Activated naive CD8-positive, alpha-beta T cell (primary cell): Measurements from ENCODE around the gene MYO3A.
"Not testable (repeated sequence)": the region's sequence is repeated elsewhere in the genome, so short reads cannot be mapped to it uniquely, and the experiment has no call there.

ENCODE experiments used
- H3K27ac Mint-ChIP-seq: one replicate; pipeline ENCODE4 v1.8.0; 2021; ENCODE audit warnings: mixed read lengths
- H3K27me3 Mint-ChIP-seq: one replicate; pipeline ENCODE4 v1.8.0; 2021; ENCODE audit warnings: mixed read lengths
- H3K36me3 Mint-ChIP-seq: one replicate; pipeline ENCODE4 v1.8.0; 2021; ENCODE audit warnings: mixed read lengths
- H3K4me1 Mint-ChIP-seq: one replicate; pipeline ENCODE4 v1.8.0; 2021; ENCODE audit warnings: low read depth, mixed read lengths
- H3K4me3 Mint-ChIP-seq: one replicate; pipeline ENCODE4 v1.8.0; 2021; ENCODE audit warnings: mild to moderate bottlenecking, mixed read lengths
- H3K9me3 Mint-ChIP-seq: one replicate; pipeline ENCODE4 v1.8.0; 2021; ENCODE audit warnings: low read depth, mixed read lengths

MYO3A gene

GRCh38 chr10:25954851-25955250 is 20.8 kb downstream of the MYO3A start:
- Mint-ChIP-seq H3K4me1 (no peaks in the 10 kb centered on the region), H3K27me3 (peaks cover 9% of the 10 kb centered on the region), H3K4me3 (no peak overlapping the region), H3K36me3 (no peaks in the 10 kb centered on the region), H3K9me3 (peaks cover 11% of the 10 kb centered on the region), H3K27ac (no peak overlapping the region)

GRCh38 chr10:25959540-25960232 is 25.7 kb downstream of the MYO3A start:
- H3K9me3 Mint-ChIP-seq: peaks cover 11% of the 10 kb centered on the region
- H3K27me3 Mint-ChIP-seq: peaks cover 10% of the 10 kb centered on the region
- no peaks in the 10 kb centered on the region for H3K4me1 Mint-ChIP-seq
- no peaks in the 10 kb centered on the region for H3K36me3 Mint-ChIP-seq
- H3K27ac Mint-ChIP-seq: no peak overlapping the region
- H3K4me3 Mint-ChIP-seq: no peak overlapping the region

DNA sequence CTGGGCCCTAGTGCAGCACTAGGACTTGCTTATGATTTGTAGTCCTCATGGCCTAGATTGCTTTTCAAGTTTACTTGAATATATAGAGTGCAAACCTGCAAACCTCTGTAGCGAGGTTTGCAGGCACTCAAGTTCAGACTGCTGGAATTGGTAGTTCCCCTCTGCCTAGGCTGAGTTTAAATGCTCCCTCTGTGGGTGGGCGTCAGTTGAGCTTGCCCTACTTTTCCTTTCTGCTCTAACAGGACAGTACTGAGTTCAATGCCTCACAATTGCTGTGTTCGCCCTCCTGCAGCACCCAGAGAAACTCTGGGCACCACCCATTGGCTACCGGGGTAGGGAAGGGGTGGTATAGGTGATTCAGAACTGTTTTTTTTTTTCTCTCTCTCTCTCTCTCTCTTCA is 31.6 kb downstream of the MYO3A start:
- no peaks in the 10 kb centered on the region for H3K4me1 Mint-ChIP-seq
- H3K36me3 Mint-ChIP-seq: no peaks in the 10 kb centered on the region
- no peak overlapping the region for H3K4me3 Mint-ChIP-seq
- no peak overlapping the region for H3K27ac Mint-ChIP-seq
- H3K9me3 Mint-ChIP-seq: no peaks in the 10 kb centered on the region
- peaks cover 22% of the 10 kb centered on the region for H3K27me3 Mint-ChIP-seq

- Mint-ChIP-seq H3K4me1 (no peaks in the 10 kb centered on the region), H3K27ac (no peak overlapping the region), H3K36me3 (no peaks in the 10 kb centered on the region), H3K27me3 (peaks cover 22% of the 10 kb centered on the region), H3K9me3 (no peaks in the 10 kb centered on the region), H3K4me3 (no peak overlapping the region)
These were observed 32.8 kb downstream of the MYO3A start for GRCh38 chr10:25966844-25967243.

DNA sequence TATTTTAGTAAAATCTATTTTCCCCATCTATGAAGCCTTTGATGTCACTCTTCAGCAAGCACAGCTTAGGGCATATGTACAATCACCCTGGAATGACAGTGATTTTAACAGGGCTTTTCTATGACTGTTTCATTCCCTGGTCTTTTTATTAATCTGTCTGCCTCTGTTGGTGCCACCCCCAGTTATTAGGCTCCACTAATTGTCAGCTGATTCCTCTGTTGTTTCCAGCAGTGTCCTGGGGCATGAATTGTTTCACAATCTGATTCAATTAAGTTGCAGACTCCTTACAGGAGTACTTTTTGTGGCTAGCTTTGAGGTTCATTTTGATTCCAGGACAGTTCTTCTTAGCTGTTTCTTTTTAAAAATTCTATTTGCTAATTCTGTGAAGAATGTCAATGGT is 38.6 kb downstream of the MYO3A start:
- no peak overlapping the region for H3K4me3 Mint-ChIP-seq
- H3K27me3 Mint-ChIP-seq: peaks cover 5% of the 10 kb centered on the region
- H3K36me3 Mint-ChIP-seq: no peaks in the 10 kb centered on the region

DNA sequence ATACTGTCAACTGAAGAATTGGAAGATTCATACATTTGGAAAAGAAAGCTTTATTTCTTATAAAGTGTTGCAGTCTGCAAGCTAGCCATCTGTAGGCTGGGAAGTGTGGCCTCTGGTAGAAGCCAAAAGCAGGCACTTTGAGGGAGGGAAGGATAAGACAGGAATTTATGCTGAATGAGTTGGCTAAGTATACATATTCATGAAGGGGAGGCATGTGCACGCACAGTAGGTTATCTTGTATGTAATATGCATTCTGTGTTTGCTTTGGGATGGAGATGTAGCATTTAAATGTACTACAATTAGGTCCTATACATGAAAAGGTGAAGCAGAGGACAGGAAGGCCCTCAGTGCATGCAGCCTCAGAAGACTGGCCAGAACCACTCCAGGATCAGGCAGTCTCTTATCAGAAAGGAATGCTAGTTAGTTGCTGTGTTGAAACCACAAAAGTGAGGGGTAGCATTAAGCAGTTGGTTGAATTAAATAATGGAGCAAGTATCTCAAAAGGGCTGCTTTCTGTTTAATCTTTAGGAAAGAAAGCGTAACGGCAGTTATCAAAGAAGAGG is 40.9 kb downstream of the MYO3A start:
- no peaks in the 10 kb centered on the region for H3K36me3 Mint-ChIP-seq
- H3K27me3 Mint-ChIP-seq: peaks cover 6% of the 10 kb centered on the region
- H3K9me3 Mint-ChIP-seq: no peaks in the 10 kb centered on the region
- H3K27ac Mint-ChIP-seq: no peak overlapping the region
- no peak overlapping the region for H3K4me3 Mint-ChIP-seq
- no peaks in the 10 kb centered on the region for H3K4me1 Mint-ChIP-seq

More for the DNA sequence above, 38.6 kb downstream of the MYO3A start:
- no peaks in the 10 kb centered on the region for H3K9me3 Mint-ChIP-seq
- H3K27ac Mint-ChIP-seq: no peak overlapping the region
- H3K4me1 Mint-ChIP-seq: no peaks in the 10 kb centered on the region

DNA sequence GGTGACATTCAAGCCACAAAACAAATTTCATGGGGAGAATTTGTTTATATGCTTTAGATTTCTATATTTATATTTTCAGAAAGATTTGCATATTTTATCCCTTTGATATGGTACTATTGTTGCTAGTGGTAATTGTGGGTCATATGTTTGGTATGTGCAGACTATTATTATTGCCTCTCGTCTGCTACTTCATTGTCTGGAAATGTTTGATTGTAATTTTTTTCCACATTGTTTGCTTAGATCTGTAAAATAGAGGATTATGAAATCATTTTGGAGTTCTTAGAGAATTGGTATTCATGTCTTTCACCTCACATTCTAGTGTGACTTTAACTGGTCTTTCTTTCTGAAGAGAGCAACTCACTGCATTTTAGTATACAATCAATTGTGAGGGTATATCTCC is 44.7 kb downstream of the MYO3A start:
- Mint-ChIP-seq H3K36me3 (no peaks in the 10 kb centered on the region), H3K9me3 (peaks cover 5% of the 10 kb centered on the region), H3K27me3 (peaks cover 16% of the 10 kb centered on the region), H3K4me3 (no peak overlapping the region), H3K4me1 (no peaks in the 10 kb centered on the region), H3K27ac (no peak overlapping the region)

DNA sequence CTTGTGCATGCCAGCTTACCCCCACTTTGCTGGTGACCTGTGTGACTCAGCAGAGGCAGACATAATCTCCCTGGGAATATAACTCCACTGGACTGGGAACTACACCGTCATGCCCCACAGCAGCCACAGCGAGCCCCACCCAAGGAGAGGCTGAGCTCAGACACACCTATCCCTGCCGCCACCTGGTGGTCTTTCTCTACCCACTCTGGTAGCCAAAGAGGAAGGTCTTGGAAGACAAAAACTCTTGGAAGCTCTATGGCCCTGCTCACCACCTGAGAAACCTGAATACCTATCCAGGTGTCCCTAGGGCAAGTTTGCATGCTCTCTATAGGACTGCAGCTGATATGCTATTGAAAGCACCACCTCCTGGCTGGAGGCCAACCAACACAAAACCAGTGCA is 48.1 kb downstream of the MYO3A start:
- Mint-ChIP-seq H3K27ac (no peak overlapping the region), H3K4me3 (no peak overlapping the region)

DNA sequence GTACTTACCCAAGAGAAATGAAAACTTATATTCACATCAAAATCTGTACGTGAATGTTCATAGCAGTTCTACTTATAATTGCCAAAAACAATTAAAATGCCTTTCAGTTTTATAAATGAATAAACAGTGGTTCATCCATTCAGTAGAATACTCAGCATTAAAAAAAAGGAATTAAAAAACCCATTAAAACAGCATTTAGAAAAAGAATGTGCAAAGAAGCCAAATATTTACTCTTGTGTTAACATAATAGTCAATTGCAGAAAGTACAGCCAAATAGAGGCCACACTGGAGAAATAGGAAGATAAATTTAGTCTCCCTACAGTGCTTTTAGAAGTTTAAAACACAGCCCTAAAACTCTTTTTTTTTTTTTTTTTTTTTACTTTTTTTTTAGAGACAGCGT is 54.6 kb downstream of the MYO3A start:
- Mint-ChIP-seq H3K36me3 (no peaks in the 10 kb centered on the region), H3K27me3 (peaks cover 3% of the 10 kb centered on the region), H3K27ac (no peak overlapping the region), H3K4me3 (no peak overlapping the region), H3K4me1 (no peaks in the 10 kb centered on the region), H3K9me3 (peaks cover 3% of the 10 kb centered on the region)

More for the DNA sequence above, 48.1 kb downstream of the MYO3A start:
- Mint-ChIP-seq H3K4me1 (no peaks in the 10 kb centered on the region), H3K9me3 (peaks cover 8% of the 10 kb centered on the region), H3K36me3 (no peaks in the 10 kb centered on the region), H3K27me3 (peaks cover 18% of the 10 kb centered on the region)

- H3K4me1 Mint-ChIP-seq: no peaks in the 10 kb centered on the region
- no peak overlapping the region for H3K4me3 Mint-ChIP-seq
- H3K27me3 Mint-ChIP-seq: no peaks in the 10 kb centered on the region
- no peaks in the 10 kb centered on the region for H3K36me3 Mint-ChIP-seq
- H3K9me3 Mint-ChIP-seq: no peaks in the 10 kb centered on the region
- H3K27ac Mint-ChIP-seq: no peak overlapping the region
These were observed 55.9 kb downstream of the MYO3A start for GRCh38 chr10:25989951-25990350.

DNA sequence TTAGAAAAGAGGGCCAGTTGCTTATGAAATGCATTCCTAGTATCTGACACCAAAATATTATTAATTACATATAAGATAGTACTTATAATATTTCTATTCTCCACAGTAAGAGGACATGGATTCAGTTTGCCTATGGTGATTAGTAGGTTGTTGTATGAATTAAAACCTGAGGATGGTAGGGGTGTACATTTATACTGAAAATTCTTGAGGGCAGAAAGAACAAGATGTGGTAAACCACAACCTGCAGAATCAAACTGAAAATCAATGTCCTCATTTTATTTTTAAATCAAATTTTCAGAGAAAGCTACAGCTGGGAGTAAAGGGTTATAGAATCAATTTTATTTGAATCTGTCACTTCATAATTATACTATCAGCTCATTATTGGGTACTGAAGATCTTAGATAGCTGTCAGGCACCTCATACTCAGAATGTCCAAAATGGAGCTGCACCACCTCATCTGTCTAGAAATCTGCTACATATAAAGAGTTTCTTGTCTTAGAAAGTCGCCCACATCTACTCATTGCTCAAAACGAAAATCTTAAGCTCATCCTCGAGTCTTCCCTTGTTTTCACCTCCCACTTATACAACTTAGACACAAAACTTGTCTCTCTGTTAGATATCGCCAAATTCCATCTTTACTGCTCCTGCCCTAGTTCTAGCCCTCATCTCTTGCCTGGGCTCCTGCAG is 65.4 kb downstream of the MYO3A start:
- no peaks in the 10 kb centered on the region for H3K36me3 Mint-ChIP-seq

GRCh38 chr10:26000971-26001370 is 66.9 kb downstream of the MYO3A start:
- Mint-ChIP-seq H3K27ac (no peak overlapping the region), H3K36me3 (no peaks in the 10 kb centered on the region), H3K4me1 (no peaks in the 10 kb centered on the region)

More for the DNA sequence above, 65.4 kb downstream of the MYO3A start:
- Mint-ChIP-seq H3K27me3 (peaks cover 14% of the 10 kb centered on the region), H3K4me3 (no peak overlapping the region), H3K9me3 (no peaks in the 10 kb centered on the region), H3K27ac (no peak overlapping the region), H3K4me1 (no peaks in the 10 kb centered on the region)

GRCh38 chr10:26002466-26002865 is 68.4 kb downstream of the MYO3A start:
- H3K36me3 Mint-ChIP-seq, H3K4me3 Mint-ChIP-seq, H3K9me3 Mint-ChIP-seq, H3K27me3 Mint-ChIP-seq, H3K4me1 Mint-ChIP-seq, H3K27ac Mint-ChIP-seq: not testable (repeated sequence)

More at GRCh38 chr10:26000971-26001370, 66.9 kb downstream of the MYO3A start:
- peaks cover 14% of the 10 kb centered on the region for H3K27me3 Mint-ChIP-seq
- H3K4me3 Mint-ChIP-seq: no peak overlapping the region
- no peaks in the 10 kb centered on the region for H3K9me3 Mint-ChIP-seq

DNA sequence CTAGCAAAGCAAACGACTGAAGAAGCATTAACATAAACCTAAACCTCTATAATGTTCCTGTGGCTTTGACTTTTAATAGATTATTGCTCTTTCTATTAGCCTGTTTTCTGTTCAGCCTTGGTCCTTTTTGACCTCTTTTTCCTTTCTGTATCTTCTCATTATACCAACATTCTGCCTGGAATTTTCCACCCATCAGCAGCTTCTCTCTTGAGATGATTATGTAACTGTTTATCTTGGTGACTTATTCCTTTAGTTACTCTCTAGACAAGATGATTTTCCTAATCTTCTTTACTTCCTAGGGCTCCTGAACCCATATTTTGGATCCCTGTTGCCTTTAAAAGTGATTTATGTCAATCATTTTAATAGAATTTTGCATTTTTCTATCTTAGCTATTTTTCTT is 81.1 kb downstream of the MYO3A start:
- Mint-ChIP-seq H3K9me3 (peaks cover 9% of the 10 kb centered on the region), H3K36me3 (no peaks in the 10 kb centered on the region), H3K4me3 (no peak overlapping the region), H3K4me1 (no peaks in the 10 kb centered on the region), H3K27me3 (peaks cover 1% of the 10 kb centered on the region), H3K27ac (no peak overlapping the region)

DNA sequence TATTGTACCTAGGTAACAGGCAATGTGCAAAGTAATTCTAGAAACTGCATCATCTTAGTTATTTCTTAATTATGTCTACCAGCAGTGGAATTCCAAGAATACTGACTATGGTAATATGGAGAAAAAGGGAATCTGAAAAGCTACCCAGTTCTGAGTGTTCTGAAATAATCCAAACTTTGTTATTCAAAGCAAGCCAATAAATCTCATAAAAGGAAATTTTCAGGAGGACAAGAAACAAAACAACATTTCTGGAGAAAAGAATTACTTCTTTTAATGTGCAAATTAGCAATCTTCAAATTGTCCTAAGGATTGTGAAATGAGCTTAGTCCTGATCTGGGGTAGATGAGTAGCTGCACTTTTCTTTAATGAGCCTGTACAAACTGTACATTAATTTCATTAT is 88.8 kb downstream of the MYO3A start:
- H3K4me3 Mint-ChIP-seq: no peak overlapping the region
- no peaks in the 10 kb centered on the region for H3K9me3 Mint-ChIP-seq
- H3K36me3 Mint-ChIP-seq: no peaks in the 10 kb centered on the region
- no peak overlapping the region for H3K27ac Mint-ChIP-seq
- H3K27me3 Mint-ChIP-seq: peaks cover 8% of the 10 kb centered on the region
- no peaks in the 10 kb centered on the region for H3K4me1 Mint-ChIP-seq
